IPS-18c (cell line): ENCODE measurements around the gene GPC2.

Experiments used
- H3K4me3 ChIP-seq: 2 replicates; pipeline ENCODE4 v1.7.0; 2013; ENCODE audit warnings: low read depth, mild to moderate bottlenecking, low read length, moderate library complexity; ENCODE audit not compliant: insufficient read depth
- H3K9me3 ChIP-seq: one replicate; pipeline ENCODE4 v1.6.1; 2013; ENCODE audit warnings: mild to moderate bottlenecking, low read length, moderate library complexity; ENCODE audit not compliant: control insufficient read depth, insufficient read depth

Gene GPC2

GRCh38 chr7:100175296-100175935 is 1.8 kb downstream of the GPC2 start:
- Histone ChIP-seq H3K4me3 (no peak overlapping the region), H3K9me3 (no peaks in the 10 kb centered on the region)

GRCh38 chr7:100174582-100174981 is 2.6 kb downstream of the GPC2 start:
- no peak overlapping the region for H3K4me3 ChIP-seq
- H3K9me3 ChIP-seq, result no peaks in the 10 kb centered on the region

GRCh38 chr7:100173806-100174495 is 3.2 kb downstream of the GPC2 start:
- Histone ChIP-seq H3K4me3 (no peak overlapping the region), H3K9me3 (no peaks in the 10 kb centered on the region)

- peak overlapping the region; percentile 47; the same call in 1 of the 2 replicates for H3K4me3 ChIP-seq
These were observed 5.3 kb downstream of the GPC2 start for GRCh38 chr7:100171840-100172239.

GRCh38 chr7:100171087-100171681 is 6.0 kb downstream of the GPC2 start:
- H3K9me3 ChIP-seq, result no peaks in the 10 kb centered on the region
- peak overlapping the region; percentile 55 for H3K4me3 ChIP-seq

More at GRCh38 chr7:100171840-100172239, 5.3 kb downstream of the GPC2 start:
- H3K9me3 ChIP-seq, result no peaks in the 10 kb centered on the region

GRCh38 chr7:100170101-100170897 is 6.9 kb downstream of the GPC2 start:
- Histone ChIP-seq H3K9me3 (no peaks in the 10 kb centered on the region), H3K4me3 (peak overlapping the region; percentile 55)

GRCh38 chr7:100169147-100169850 is 7.9 kb downstream of the GPC2 start:
- Histone ChIP-seq H3K4me3 (no peak overlapping the region), H3K9me3 (no peaks in the 10 kb centered on the region)

- H3K4me3 ChIP-seq, result peak overlapping the region; percentile 57
- H3K9me3 ChIP-seq, result no peaks in the 10 kb centered on the region
These were observed 9.3 kb downstream of the GPC2 start for GRCh38 chr7:100167912-100168323.

- peak overlapping the region; percentile 57; the same call in 1 of the 2 replicates for H3K4me3 ChIP-seq
- no peaks in the 10 kb centered on the region for H3K9me3 ChIP-seq
These were observed 9.9 kb downstream of the GPC2 start for GRCh38 chr7:100166970-100167911.

GRCh38 chr7:100166317-100166940 is 10.8 kb downstream of the GPC2 start:
- Histone ChIP-seq H3K9me3 (no peaks in the 10 kb centered on the region), H3K4me3 (no peak overlapping the region)

- Histone ChIP-seq H3K4me3 (no peak overlapping the region), H3K9me3 (no peaks in the 10 kb centered on the region)
These were observed 13.3 kb downstream of the GPC2 start for GRCh38 chr7:100163871-100164270.

GRCh38 chr7:100163006-100163531 is 14.1 kb downstream of the GPC2 start:
- Histone ChIP-seq H3K4me3 (no peak overlapping the region), H3K9me3 (no peaks in the 10 kb centered on the region)

- no peak overlapping the region for H3K4me3 ChIP-seq
- H3K9me3 ChIP-seq, result no peaks in the 10 kb centered on the region
These were observed 17.1 kb downstream of the GPC2 start for GRCh38 chr7:100160067-100160466.

GRCh38 chr7:100159099-100159623 is 18.0 kb downstream of the GPC2 start:
- Histone ChIP-seq H3K4me3 (peak overlapping the region; percentile 94), H3K9me3 (no peaks in the 10 kb centered on the region)
